HEK293 (cell line): ENCODE results near the gene MRPL43.

ENCODE experiments used
- BCL11B ChIP-seq: fragments of 450-650 bp; formaldehyde crosslinking; IDR thresholded peaks from 2 replicates; pipeline ENCODE4 v1.5.1; 2016; ENCODE audit warnings: low read depth, missing biosample characterization, missing genetic modification characterization
- GFI1B ChIP-seq: fragments of 450-650 bp; formaldehyde crosslinking; IDR thresholded peaks from 2 replicates; pipeline ENCODE4 v1.5.1; 2016; ENCODE audit warnings: missing biosample characterization, missing genetic modification characterization
- GLI2 ChIP-seq: fragments of 450-650 bp; formaldehyde crosslinking; IDR thresholded peaks from 2 replicates; pipeline ENCODE4; 2017; ENCODE audit warnings: missing biosample characterization, missing genetic modification characterization, low read depth, borderline replicate concordance
- KLF16 ChIP-seq: fragments of 450-650 bp; formaldehyde crosslinking; IDR thresholded peaks from 2 replicates; pipeline ENCODE4 v1.5.1; 2017; ENCODE audit warnings: missing biosample characterization, missing genetic modification characterization
- KLF9 ChIP-seq: fragments of 450-650 bp; formaldehyde crosslinking; IDR thresholded peaks from 2 replicates; pipeline ENCODE4 v1.5.1; 2016; ENCODE audit warnings: missing biosample characterization, missing genetic modification characterization, low read depth
- PRDM10 ChIP-seq: fragments of 450-650 bp; formaldehyde crosslinking; IDR thresholded peaks from 2 replicates; pipeline ENCODE4 v1.5.1; 2016; ENCODE audit warnings: missing biosample characterization, missing genetic modification characterization
- RBAK ChIP-seq: fragments of 450-650 bp; formaldehyde crosslinking; IDR thresholded peaks from 2 replicates; pipeline ENCODE4 v1.5.1; 2016; ENCODE audit warnings: missing biosample characterization, missing genetic modification characterization
- SALL2 ChIP-seq: fragments of 450-650 bp; formaldehyde crosslinking; IDR thresholded peaks from 2 replicates; pipeline ENCODE4 v1.5.0; 2017; ENCODE audit warnings: missing biosample characterization, mild to moderate bottlenecking, missing genetic modification characterization, borderline replicate concordance
- WT1 ChIP-seq: fragments of 450-650 bp; formaldehyde crosslinking; IDR thresholded peaks from 2 replicates; pipeline ENCODE4 v1.5.1; 2016; ENCODE audit warnings: missing biosample characterization, missing genetic modification characterization
- ZBTB7A ChIP-seq: fragments of 450-650 bp; formaldehyde crosslinking; IDR thresholded peaks from 2 replicates; pipeline ENCODE4 v1.5.1; 2016; ENCODE audit warnings: low read depth, missing biosample characterization, missing genetic modification characterization
- ZFP41 ChIP-seq: fragments of 450-650 bp; formaldehyde crosslinking; IDR thresholded peaks from 2 replicates; pipeline ENCODE4 v1.5.1; 2016; ENCODE audit warnings: missing biosample characterization, missing genetic modification characterization, borderline replicate concordance
- ZNF133 ChIP-seq: fragments of 450-650 bp; formaldehyde crosslinking; IDR thresholded peaks from 2 replicates; pipeline ENCODE4 v1.5.1; 2016; ENCODE audit warnings: missing biosample characterization, missing genetic modification characterization
- ZNF202 ChIP-seq: fragments of 450-650 bp; formaldehyde crosslinking; IDR thresholded peaks from 2 replicates; pipeline ENCODE4 v1.5.1; 2016; ENCODE audit warnings: missing biosample characterization, missing genetic modification characterization, borderline replicate concordance
- ZNF23 ChIP-seq: fragments of 450-650 bp; formaldehyde crosslinking; IDR thresholded peaks from 2 replicates; pipeline ENCODE4 v1.5.1; 2016; ENCODE audit warnings: missing biosample characterization, missing genetic modification characterization, borderline replicate concordance
- ZNF341 ChIP-seq: fragments of 450-650 bp; formaldehyde crosslinking; IDR thresholded peaks from 2 replicates; pipeline ENCODE4; 2016; ENCODE audit warnings: low read depth, missing biosample characterization, missing genetic modification characterization
- ZNF391 ChIP-seq: fragments of 450-650 bp; formaldehyde crosslinking; IDR thresholded peaks from 2 replicates; pipeline ENCODE4 v1.5.1; 2016; ENCODE audit warnings: low read depth, missing biosample characterization, missing genetic modification characterization, borderline replicate concordance
- ZNF394 ChIP-seq: fragments of 450-650 bp; formaldehyde crosslinking; IDR thresholded peaks from 2 replicates; pipeline ENCODE4 v1.5.1; 2016; ENCODE audit warnings: missing biosample characterization, missing genetic modification characterization, mild to moderate bottlenecking, moderate library complexity, borderline replicate concordance
- ZNF433 ChIP-seq: fragments of 450-650 bp; formaldehyde crosslinking; IDR thresholded peaks from 2 replicates; pipeline ENCODE4 v1.5.1; 2016; ENCODE audit warnings: missing biosample characterization, missing genetic modification characterization, low read depth
- ZNF529 ChIP-seq: fragments of 450-650 bp; formaldehyde crosslinking; IDR thresholded peaks from 2 replicates; pipeline ENCODE4 v1.5.1; 2017; ENCODE audit warnings: missing genetic modification characterization, missing biosample characterization; ENCODE audit not compliant: insufficient replicate concordance
- ZNF548 ChIP-seq: fragments of 450-650 bp; formaldehyde crosslinking; IDR thresholded peaks from 2 replicates; pipeline ENCODE4 v1.5.1; 2016; ENCODE audit warnings: missing biosample characterization, missing genetic modification characterization
- ZNF600 ChIP-seq: fragments of 450-650 bp; formaldehyde crosslinking; IDR thresholded peaks from 2 replicates; pipeline ENCODE4 v1.5.1; 2016; ENCODE audit warnings: missing biosample characterization, missing genetic modification characterization
- ZNF610 ChIP-seq: fragments of 450-650 bp; formaldehyde crosslinking; IDR thresholded peaks from 2 replicates; pipeline ENCODE4 v1.5.1; 2016; ENCODE audit warnings: missing biosample characterization, missing genetic modification characterization, borderline replicate concordance
- ZNF660 ChIP-seq: fragments of 450-650 bp; IDR thresholded peaks from 2 replicates; pipeline ENCODE4 v1.5.1; 2018; ENCODE audit warnings: missing biosample characterization, mild to moderate bottlenecking, missing genetic modification characterization
- ZNF704 ChIP-seq: fragments of 450-650 bp; formaldehyde crosslinking; IDR thresholded peaks from 2 replicates; pipeline ENCODE4 v1.5.1; 2016; ENCODE audit warnings: missing biosample characterization, missing genetic modification characterization
- ZNF768 ChIP-seq: fragments of 450-650 bp; formaldehyde crosslinking; IDR thresholded peaks from 2 replicates; pipeline ENCODE4 v1.5.1; 2018; ENCODE audit warnings: missing biosample characterization, mild to moderate bottlenecking, missing genetic modification characterization
- ZNF843 ChIP-seq: fragments of 450-650 bp; formaldehyde crosslinking; IDR thresholded peaks from 2 replicates; pipeline ENCODE4 v1.5.1; 2016; ENCODE audit warnings: missing biosample characterization, missing genetic modification characterization
- TF ChIP-seq, protein P1 (sequence below): sonication (generic); formaldehyde crosslinking; IDR thresholded peaks from 2 replicates; pipeline ENCODE4 v1.8.1; 2022; ENCODE audit warnings: mild to moderate bottlenecking, moderate library complexity, missing genetic modification reagents
- TF ChIP-seq, protein P2 (sequence below): fragments of 450-650 bp; formaldehyde crosslinking; IDR thresholded peaks from 2 replicates; pipeline ENCODE4 v1.5.1; 2016; ENCODE audit warnings: missing biosample characterization, missing genetic modification characterization
- TF ChIP-seq, protein P3 (sequence below): fragments of 450-650 bp; formaldehyde crosslinking; IDR thresholded peaks from 2 replicates; pipeline ENCODE4 v1.5.1; 2016; ENCODE audit warnings: missing biosample characterization, missing genetic modification characterization, borderline replicate concordance

The MRPL43 gene

DNA sequence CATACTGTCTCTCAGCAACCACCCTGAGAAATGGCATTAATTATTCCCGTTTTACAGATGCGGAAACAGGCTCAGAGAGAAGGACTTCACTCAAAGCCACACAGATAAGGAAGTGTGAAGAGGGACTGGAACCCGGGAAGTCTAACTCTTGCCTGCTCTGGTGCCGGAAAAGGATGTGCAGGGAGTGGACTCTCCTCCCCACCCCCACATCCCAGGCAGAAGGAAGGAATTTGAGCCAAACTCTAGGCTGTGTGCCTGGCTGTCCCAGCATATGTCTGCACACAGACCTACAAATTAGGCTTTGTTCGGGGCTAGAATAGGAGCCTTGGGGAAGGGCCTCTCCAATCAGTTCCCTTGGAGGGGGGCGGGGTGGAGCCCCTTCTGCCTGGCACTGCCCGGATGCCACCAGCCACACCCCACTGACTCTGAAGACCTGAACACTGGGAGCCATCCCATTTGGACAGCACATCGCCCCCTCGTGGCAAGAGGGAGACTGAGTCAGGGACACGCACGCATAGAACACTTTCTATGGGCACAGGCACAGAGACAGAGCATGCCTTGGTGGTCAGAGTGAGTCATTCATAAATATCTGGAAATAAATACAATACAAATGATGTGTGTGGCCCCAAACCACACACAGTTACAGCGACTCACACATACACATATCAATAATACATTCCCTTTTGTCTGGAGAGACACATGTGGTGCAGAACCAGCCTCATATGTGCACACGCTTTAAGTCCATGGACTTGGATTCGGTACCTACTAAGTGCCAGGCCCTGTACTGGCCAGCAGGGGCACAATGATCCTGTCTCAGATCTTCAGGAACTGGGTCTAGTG is 25.4 kb upstream of the MRPL43 start (continued):
- TF ChIP-seq, protein P1, sequence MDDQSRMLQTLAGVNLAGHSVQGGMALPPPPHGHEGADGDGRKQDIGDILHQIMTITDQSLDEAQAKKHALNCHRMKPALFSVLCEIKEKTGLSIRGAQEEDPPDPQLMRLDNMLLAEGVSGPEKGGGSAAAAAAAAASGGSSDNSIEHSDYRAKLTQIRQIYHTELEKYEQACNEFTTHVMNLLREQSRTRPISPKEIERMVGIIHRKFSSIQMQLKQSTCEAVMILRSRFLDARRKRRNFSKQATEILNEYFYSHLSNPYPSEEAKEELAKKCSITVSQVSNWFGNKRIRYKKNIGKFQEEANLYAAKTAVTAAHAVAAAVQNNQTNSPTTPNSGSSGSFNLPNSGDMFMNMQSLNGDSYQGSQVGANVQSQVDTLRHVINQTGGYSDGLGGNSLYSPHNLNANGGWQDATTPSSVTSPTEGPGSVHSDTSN (CRISPR knock-in tag): no peak
- TF ChIP-seq ZBTB7A (tag by site-specific recombination) (no peak), ZNF768 (no peak), ZNF660 (tag by site-specific recombination) (peak; percentile 58; the same call in 1 of the 2 replicates), WT1 (tag by site-specific recombination) (no peak), ZFP41 (tag by site-specific recombination) (no peak), ZNF610 (tag by site-specific recombination) (no peak), GLI2 (tag by site-specific recombination) (no peak), PRDM10 (tag by site-specific recombination) (peak; percentile 50; the same call in 1 of the 2 replicates), ZNF202 (no peak), ZNF394 (tag by site-specific recombination) (no peak), BCL11B (tag by site-specific recombination) (no peak), ZNF843 (tag by site-specific recombination) (0 out of 2 replicates have a peak, but pooled peaks have one; percentile 14), ZNF433 (tag by site-specific recombination) (no peak), ZNF600 (tag by site-specific recombination) (peak; percentile 70; the same call in 1 of the 2 replicates), KLF9 (tag by site-specific recombination) (peak; percentile 65; the same call in 1 of the 2 replicates), ZNF133 (tag by site-specific recombination) (no peak), KLF16 (peak; percentile 60; the same call in 1 of the 2 replicates), ZNF23 (no peak), GFI1B (tag by site-specific recombination) (no peak), SALL2 (tag by site-specific recombination) (no peak), ZNF529 (no peak), ZNF391 (tag by site-specific recombination) (no peak), RBAK (tag by site-specific recombination) (no peak), ZNF341 (tag by site-specific recombination) (peak; percentile 90), ZNF704 (tag by site-specific recombination) (no peak), ZNF548 (tag by site-specific recombination) (no peak)
- TF ChIP-seq, protein P2, sequence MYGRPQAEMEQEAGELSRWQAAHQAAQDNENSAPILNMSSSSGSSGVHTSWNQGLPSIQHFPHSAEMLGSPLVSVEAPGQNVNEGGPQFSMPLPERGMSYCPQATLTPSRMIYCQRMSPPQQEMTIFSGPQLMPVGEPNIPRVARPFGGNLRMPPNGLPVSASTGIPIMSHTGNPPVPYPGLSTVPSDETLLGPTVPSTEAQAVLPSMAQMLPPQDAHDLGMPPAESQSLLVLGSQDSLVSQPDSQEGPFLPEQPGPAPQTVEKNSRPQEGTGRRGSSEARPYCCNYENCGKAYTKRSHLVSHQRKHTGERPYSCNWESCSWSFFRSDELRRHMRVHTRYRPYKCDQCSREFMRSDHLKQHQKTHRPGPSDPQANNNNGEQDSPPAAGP (tag by site-specific recombination): no peak
- TF ChIP-seq, protein P3, sequence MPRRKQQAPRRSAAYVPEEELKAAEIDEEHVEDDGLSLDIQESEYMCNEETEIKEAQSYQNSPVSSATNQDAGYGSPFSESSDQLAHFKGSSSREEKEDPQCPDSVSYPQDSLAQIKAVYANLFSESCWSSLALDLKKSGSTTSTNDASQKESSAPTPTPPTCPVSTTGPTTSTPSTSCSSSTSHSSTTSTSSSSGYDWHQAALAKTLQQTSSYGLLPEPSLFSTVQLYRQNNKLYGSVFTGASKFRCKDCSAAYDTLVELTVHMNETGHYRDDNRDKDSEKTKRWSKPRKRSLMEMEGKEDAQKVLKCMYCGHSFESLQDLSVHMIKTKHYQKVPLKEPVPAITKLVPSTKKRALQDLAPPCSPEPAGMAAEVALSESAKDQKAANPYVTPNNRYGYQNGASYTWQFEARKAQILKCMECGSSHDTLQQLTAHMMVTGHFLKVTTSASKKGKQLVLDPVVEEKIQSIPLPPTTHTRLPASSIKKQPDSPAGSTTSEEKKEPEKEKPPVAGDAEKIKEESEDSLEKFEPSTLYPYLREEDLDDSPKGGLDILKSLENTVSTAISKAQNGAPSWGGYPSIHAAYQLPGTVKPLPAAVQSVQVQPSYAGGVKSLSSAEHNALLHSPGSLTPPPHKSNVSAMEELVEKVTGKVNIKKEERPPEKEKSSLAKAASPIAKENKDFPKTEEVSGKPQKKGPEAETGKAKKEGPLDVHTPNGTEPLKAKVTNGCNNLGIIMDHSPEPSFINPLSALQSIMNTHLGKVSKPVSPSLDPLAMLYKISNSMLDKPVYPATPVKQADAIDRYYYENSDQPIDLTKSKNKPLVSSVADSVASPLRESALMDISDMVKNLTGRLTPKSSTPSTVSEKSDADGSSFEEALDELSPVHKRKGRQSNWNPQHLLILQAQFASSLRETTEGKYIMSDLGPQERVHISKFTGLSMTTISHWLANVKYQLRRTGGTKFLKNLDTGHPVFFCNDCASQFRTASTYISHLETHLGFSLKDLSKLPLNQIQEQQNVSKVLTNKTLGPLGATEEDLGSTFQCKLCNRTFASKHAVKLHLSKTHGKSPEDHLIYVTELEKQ (tag by site-specific recombination): no peak
